GM12801 (cell line): ENCODE data around the gene PSORS1C1.

ENCODE experiments used
- TF ChIP-seq, protein P1 (sequence below): IDR thresholded peaks from one replicate; pipeline ENCODE4 v1.5.1; 2011; ENCODE audit warnings: control low read depth; ENCODE audit not compliant: insufficient read length; ENCODE audit errors: extremely low read depth

The PSORS1C1 gene

DNA sequence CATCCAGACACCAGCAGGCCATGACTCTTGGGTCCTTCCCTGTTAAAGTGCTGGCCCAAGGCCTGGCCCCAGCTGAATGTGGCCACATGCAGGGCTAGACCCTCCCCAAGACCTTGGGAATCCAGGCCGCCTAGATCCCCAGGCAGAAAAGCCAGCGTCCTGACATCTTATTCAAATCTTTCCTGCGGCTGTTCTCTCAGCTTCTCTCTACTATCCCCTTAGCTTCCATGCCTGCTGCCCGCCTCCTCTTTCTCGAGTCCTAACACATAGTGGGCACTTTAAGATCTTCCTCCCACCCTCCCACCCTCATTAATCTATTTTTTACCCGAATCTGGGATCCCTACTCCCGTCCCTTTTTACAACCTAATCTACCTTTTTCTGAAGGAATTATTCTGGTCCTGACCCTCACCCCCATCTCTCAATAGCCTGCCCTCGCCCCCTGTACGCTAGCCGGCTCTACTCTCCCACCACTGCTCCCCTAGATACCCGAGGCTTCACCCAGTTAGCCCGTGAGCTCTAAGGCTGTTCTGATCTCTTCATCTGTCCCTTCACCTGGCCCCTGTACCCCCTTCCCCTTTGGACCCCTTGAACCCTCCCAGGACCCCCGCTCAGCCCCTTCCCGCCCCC is 43.0 kb downstream of the PSORS1C1 start, which contains the start of gene CCHCR1:
CCHCR1 (minus strand) TSS at position 290 of the 627 bp plus-strand sequence; CDS start at position 88, 202 bp downstream.
- TF ChIP-seq, protein P1, sequence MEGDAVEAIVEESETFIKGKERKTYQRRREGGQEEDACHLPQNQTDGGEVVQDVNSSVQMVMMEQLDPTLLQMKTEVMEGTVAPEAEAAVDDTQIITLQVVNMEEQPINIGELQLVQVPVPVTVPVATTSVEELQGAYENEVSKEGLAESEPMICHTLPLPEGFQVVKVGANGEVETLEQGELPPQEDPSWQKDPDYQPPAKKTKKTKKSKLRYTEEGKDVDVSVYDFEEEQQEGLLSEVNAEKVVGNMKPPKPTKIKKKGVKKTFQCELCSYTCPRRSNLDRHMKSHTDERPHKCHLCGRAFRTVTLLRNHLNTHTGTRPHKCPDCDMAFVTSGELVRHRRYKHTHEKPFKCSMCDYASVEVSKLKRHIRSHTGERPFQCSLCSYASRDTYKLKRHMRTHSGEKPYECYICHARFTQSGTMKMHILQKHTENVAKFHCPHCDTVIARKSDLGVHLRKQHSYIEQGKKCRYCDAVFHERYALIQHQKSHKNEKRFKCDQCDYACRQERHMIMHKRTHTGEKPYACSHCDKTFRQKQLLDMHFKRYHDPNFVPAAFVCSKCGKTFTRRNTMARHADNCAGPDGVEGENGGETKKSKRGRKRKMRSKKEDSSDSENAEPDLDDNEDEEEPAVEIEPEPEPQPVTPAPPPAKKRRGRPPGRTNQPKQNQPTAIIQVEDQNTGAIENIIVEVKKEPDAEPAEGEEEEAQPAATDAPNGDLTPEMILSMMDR: no peak

DNA sequence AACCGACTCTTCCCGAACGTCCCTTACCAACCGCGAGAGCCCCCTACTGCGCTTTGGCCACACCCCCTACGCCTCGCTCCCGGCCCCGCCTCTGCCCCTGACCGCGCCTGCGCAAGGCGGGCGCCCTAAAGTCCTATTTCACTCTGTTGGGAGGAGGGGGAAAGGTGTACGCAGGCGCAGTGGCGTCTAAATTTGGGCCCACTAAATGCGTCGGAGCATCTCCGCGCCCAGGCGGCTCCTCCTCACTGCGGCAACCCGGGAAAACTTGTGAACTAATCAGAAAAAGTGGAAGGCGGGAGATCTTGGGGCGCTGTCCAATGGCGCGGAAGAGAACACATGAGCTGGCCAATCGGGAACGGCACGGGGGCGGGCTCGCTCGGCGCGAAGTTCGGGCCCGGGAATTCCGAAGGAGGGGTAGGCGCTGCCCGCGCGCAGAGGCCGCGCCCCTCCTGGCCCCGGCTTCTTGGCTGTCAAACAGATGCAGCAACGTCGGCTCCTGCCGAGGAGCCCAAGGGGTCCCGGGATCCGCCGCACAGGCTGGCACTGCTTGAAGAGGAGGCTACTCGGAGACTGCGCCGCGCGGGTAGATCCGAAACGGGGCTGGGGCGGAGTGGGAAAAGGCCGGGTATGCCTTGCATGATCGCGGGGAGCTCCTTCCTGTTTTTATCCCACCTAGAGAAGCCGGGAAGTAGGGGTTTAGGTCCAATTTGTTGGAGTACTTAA is 43.7 kb downstream of the PSORS1C1 start, which contains the start of gene TCF19:
TCF19 (plus strand) TSS at position 450 of the 723 bp plus-strand sequence. CDS start 881 bp downstream, outside the sequence.
- TF ChIP-seq, protein P1: no peak

DNA sequence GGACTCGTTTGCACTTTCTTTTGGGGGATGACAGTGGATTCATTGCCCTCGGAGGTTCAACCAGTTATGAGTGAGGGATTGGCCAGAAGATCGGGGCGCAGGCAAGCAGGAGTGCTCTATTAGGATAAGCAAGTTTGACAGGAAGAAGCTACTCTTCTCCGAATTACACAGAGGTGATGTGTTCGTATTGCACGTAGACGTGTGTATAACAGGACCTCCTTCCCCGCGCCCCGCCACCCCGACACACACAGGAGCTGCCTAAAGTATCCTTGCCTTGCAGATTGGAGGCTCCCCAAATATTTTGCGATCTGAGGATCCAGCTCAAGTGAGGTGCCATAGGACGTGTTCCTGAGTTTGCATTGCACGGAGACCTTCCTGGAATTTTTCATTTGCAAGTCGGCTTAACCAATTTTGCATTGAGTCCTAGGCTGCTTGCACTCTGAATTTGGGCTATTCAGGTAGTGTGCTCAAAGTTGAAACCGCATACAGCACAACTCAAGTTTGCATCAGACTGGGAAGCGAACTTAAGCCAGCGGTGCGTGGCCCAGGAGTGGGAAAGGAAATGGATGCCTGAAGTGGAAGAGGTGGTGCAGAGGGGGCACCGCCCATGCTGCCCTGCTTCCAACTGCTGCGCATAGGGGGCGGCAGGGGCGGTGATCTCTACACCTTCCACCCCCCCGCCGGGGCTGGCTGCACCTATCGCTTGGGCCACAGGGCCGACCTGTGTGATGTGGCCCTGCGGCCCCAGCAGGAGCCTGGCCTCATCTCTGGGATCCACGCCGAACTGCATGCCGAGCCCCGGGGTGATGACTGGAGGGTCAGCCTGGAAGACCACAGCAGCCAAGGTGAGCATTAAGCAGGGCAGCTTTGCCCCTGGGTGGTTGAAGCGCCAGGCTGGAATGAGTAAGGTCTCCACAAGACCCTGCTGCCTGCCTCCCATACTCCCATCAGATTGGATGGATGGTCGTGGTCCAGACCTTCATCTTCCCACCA is 44.6 kb downstream of the PSORS1C1 start:
- TF ChIP-seq, protein P1: no peak

DNA sequence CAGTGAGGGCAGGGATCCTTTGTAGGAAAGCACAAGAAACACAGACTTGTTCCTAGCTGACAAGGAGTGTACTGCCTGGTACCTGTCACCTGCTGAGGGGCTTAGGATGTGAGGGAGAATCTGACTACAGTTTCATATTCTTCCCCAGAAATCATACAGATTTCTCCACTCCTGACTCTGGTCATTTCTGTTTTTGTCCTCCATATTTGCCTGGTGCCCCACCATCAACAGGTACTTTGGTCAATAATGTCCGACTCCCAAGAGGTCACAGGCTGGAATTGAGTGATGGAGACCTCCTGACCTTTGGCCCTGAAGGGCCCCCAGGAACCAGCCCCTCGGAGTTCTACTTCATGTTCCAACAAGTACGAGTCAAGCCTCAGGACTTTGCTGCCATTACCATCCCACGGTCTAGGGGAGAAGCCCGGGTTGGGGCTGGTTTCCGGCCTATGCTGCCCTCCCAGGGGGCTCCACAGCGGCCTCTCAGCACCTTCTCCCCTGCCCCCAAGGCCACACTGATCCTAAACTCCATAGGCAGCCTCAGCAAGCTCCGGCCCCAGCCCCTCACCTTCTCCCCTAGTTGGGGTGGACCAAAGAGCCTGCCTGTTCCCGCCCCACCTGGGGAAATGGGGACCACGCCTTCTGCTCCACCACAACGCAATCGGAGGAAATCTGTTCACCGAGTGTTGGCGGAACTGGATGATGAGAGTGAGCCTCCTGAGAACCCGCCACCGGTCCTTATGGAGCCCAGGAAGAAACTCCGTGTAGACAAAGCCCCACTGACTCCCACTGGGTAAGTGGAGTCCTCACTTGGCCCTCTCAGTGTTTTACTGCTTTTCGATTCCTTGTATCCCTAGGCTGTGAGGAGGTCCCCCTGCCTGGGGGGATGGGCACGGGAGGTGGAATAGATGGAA is 46.9 kb downstream of the PSORS1C1 start:
- TF ChIP-seq, protein P1: no peak

DNA sequence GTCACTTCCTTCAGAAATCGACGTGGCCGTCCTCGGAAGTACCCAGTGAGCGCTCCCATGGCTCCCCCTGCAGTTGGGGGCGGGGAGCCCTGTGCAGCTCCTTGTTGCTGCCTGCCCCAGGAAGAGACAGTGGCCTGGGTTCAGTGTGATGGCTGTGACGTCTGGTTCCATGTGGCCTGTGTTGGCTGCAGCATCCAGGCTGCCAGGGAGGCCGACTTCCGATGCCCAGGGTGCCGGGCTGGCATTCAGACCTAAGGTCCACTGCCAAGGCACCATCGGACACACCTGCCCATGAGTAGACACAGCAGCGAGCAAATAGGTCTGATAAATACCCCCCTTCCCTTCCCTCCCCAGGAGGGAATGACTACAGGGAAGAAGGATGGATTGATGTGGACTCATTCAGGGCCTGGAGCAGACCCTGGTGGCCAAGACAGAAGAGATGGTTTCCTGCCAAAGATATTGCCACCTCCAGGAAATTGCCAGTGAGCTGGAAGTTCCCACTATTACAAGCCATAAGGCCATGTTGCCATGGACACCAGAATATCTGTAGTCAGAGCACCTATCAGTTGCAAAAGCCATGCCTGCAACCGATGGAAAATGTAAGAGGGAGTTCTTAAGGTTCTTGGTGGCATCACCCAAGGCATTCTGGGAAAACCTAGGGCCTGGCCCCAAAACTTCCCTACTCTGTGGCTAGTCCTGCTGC is 48.0 kb downstream of the PSORS1C1 start:
- TF ChIP-seq, protein P1: no peak

DNA sequence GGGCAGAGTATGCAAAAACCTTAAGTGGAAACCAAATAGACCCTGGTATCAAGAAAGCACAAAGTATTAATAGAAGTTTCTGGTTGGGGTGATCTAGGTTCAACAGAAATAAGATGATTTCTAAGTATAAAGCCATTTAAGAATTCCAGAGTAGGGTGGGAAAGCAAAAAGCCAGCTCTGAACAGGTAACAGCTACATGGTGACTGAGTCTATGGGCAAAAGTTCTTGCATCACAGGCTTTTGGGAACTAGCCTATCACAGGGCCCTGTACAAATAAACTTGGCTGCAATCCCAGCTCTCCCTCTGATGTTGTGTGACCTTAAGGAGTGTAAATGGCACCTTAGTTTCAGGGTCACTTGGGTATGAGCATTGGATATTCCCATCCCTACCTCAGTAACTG is 49.3 kb downstream of the PSORS1C1 start:
- TF ChIP-seq, protein P1: no peak
